OCI-LY3 (cell line): ENCODE results near the gene RAD50.

Experiments used
- H2AFZ ChIP-seq: fragments of 200-600, 300-600 bp; shearing (Covaris generic); 2 replicates; pipeline ENCODE4 v1.6.0; 2014; ENCODE audit warnings: antibody characterized with exemption, low read depth, low read length
- H3K27ac ChIP-seq: fragments of 200-600, 300-600 bp; sonication (generic); 2 replicates; pipeline ENCODE4 v1.5.1; 2014; ENCODE audit warnings: mild to moderate bottlenecking, low read length, moderate library complexity, mixed read lengths
- H3K27me3 ChIP-seq: fragments of 200-600, 300-600 bp; sonication (generic); 2 replicates; pipeline ENCODE4 v1.6.1; 2014; ENCODE audit warnings: low read depth, low read length, mixed read lengths
- H3K36me3 ChIP-seq: fragments of 200-600, 300-600 bp; sonication (generic); replicated peaks from 2 replicates; pipeline ENCODE3; 2014; ENCODE audit warnings: low read depth, low read length, mixed read lengths
- H3K4me1 ChIP-seq: fragments of 300-600, 200-600 bp; sonication (generic); 2 replicates; pipeline ENCODE4 v1.6.1; 2014; ENCODE audit warnings: low read length, mixed read lengths
- H3K4me2 ChIP-seq: fragments of 200-600, 300-600 bp; sonication (generic); 2 replicates; pipeline ENCODE4 v1.6.1; 2014; ENCODE audit warnings: low read length, mixed read lengths
- H3K4me3 ChIP-seq: fragments of 300-600, 200-600 bp; sonication (generic); 2 replicates; pipeline ENCODE4 v1.5.1; 2014; ENCODE audit warnings: antibody characterized with exemption, mild to moderate bottlenecking, low read length, moderate library complexity
- H3K79me2 ChIP-seq: fragments of 300-600, 200-600 bp; shearing (Covaris generic); 2 replicates; pipeline ENCODE4 v1.6.1; 2014; ENCODE audit warnings: mild to moderate bottlenecking, low read length, mixed read lengths
- H3K9ac ChIP-seq: fragments of 300-600, 200-600 bp; shearing (Covaris generic); 2 replicates; pipeline ENCODE4 v1.6.0; 2014; ENCODE audit warnings: mild to moderate bottlenecking, low read length, moderate library complexity
- H3K9me3 ChIP-seq: fragments of 200-600, 300-600 bp; shearing (Covaris generic); 2 replicates; pipeline ENCODE4 v1.6.1; 2014; ENCODE audit warnings: low read length, mixed read lengths; ENCODE audit not compliant: insufficient read depth
- H4K20me1 ChIP-seq: fragments of 200-600, 300-600 bp; sonication (generic); 2 replicates; pipeline ENCODE4 v1.6.1; 2016; ENCODE audit warnings: low read length, mixed read lengths; ENCODE audit not compliant: insufficient read depth
- CTCF ChIP-seq: fragments of 200-600, 300-600 bp; sonication (generic); IDR thresholded peaks from 2 replicates; pipeline ENCODE4 v1.5.1; 2014; ENCODE audit warnings: antibody characterized with exemption, low read length, low read depth
- EZH2phosphoT487 ChIP-seq: fragments of 200-600 bp; shearing (Covaris generic); IDR thresholded peaks from 2 replicates; pipeline ENCODE4 v1.6.1; 2018; ENCODE audit warnings: antibody characterized with exemption, mixed run types, low read depth

RAD50 gene

GRCh38 chr5:132658381-132659302 is 101.9 kb downstream of the RAD50 start:
- Histone ChIP-seq H3K27ac (no peak overlapping the region), H3K9ac (no peak overlapping the region), H3K79me2 (no peaks in the 10 kb centered on the region), H3K4me3 (no peak overlapping the region), H3K27me3 (no peaks in the 10 kb centered on the region), H3K9me3 (no peaks in the 10 kb centered on the region), H3K4me2 (no peak overlapping the region), H3K4me1 (peaks cover 13% of the 10 kb centered on the region), H2AFZ (no peak overlapping the region), H3K36me3 (no peaks in the 10 kb centered on the region), H4K20me1 (no peaks in the 10 kb centered on the region)
- TF ChIP-seq CTCF: no peak
- TF ChIP-seq EZH2phosphoT487: no peak

GRCh38 chr5:132659598-132660493 is 103.1 kb downstream of the RAD50 start:
- Histone ChIP-seq H4K20me1 (no peaks in the 10 kb centered on the region), H3K4me1 (peaks cover 16% of the 10 kb centered on the region), H3K79me2 (no peaks in the 10 kb centered on the region), H3K9me3 (no peaks in the 10 kb centered on the region), H3K27me3 (no peaks in the 10 kb centered on the region), H3K4me2 (no peak overlapping the region), H3K27ac (no peak overlapping the region), H3K9ac (no peak overlapping the region), H2AFZ (no peak overlapping the region), H3K36me3 (no peaks in the 10 kb centered on the region), H3K4me3 (no peak overlapping the region)
- TF ChIP-seq EZH2phosphoT487: no peak
- TF ChIP-seq CTCF: no peak

GRCh38 chr5:132661231-132662003 is 104.6 kb downstream of the RAD50 start:
- Histone ChIP-seq H3K79me2 (no peaks in the 10 kb centered on the region), H3K9me3 (no peaks in the 10 kb centered on the region), H4K20me1 (no peaks in the 10 kb centered on the region), H3K27ac (no peak overlapping the region), H3K4me3 (no peak overlapping the region), H3K4me2 (no peak overlapping the region), H3K4me1 (peaks cover 16% of the 10 kb centered on the region), H2AFZ (no peak overlapping the region), H3K36me3 (no peaks in the 10 kb centered on the region), H3K9ac (no peak overlapping the region), H3K27me3 (no peaks in the 10 kb centered on the region)
- peak; percentile 21; the same call in 1 of the 2 replicates for TF ChIP-seq CTCF
- no peak for TF ChIP-seq EZH2phosphoT487
